LoVo (cell line): Measurements from ENCODE around the gene ATP6V0C.
"Not testable (repeated sequence)": the region's sequence is repeated elsewhere in the genome, so short reads cannot be mapped to it uniquely, and the experiment has no call there.

Source experiments
- DNase-seq: peaks from one replicate; pipeline ENCODE4 v3.0.0-alpha.2; 2016; ENCODE audit warnings: low spot score

ATP6V0C gene

DNA sequence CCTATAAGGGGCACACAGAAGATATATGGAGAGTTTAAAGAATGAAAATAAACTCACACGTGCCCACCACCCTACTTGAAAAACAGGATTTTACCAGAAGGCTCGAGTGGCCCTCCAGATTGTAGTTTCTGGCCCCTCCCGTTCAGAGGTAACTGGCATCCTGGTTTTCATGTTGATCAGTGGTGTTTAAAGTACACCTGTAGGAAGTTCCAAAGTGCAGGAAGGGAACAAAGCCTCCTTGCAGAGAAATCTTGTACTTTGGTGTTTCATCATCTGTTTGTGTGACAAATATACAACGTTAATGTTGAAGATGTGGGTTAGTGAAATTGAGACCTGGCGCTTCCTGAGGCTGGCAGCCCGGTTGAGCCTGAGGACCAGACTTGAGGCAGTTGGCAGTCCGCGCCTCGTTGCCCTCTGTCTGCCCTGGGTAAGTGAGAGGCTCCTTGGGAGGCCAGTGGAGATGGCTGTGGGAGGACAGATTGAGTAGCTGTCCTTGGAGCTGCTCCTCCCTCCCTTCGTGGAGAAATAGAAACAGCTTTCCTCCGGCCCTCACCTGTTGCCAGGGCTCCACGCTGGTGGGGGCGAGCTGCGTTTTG lies 36.6 kb downstream of the ATP6V0C start:
- not testable (repeated sequence) for DNase-seq

- DNase-seq, result not testable (repeated sequence)
These were observed 37.7 kb downstream of the ATP6V0C start for GRCh38 chr16:2551420-2551889.

DNA sequence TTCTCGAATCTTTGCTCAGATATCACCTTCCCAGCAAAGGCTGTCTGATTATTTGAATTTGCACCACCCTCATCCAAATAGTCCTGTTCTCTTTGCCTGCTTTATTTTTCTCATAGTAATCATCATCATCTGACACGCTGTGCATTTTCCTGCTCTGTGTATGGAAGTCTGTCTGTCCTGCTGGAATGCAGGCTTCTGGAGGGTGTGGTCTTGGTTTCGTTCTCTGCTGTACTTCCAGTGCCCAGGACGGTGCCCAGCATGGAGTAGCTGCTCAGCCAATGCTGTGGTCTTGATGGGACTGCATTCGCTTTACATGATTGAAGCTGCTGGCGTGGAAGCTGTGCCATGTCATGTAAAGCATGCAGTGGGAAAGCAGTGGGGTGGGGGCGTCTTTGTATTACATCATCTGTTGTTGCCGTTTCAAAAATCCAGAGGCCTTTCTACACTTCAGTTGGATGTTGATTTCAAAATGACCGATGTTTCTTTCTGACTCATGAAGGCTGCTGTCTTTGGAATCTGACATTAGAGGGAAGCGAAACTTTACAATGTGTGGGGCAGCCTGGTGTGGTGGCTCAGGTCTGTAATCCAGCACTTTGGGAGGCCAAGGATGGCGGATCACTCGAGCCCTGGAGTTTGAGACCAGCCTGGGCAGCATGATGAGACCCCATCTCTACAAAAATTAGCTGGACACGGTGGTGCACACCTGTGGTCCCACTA lies 41.1 kb downstream of the ATP6V0C start:
- not testable (repeated sequence) for DNase-seq

DNA sequence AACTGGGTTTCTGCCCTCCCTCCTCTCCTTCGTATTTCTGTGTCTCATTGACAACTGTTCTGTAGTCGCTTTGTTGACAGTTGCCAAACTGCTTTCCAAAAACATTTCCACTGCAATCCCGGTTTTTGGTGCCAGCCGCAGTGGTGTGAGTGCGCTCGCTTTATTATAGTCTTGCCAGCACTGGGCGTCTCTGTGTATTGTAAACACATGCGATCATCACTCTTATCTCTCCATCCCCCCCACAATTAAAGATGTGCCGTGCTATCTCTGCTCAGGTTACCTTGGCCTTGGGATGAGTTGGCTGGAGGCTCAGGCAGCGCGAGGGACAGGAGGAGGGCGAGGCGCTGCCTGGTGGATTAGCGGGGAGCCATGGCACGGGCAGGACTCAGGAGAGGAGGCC lies 43.4 kb downstream of the ATP6V0C start:
- DNase-seq, result not testable (repeated sequence)

- not testable (repeated sequence) for DNase-seq
These were observed 46.5 kb downstream of the ATP6V0C start for GRCh38 chr16:2560131-2560797.

- DNase-seq, result not testable (repeated sequence)
These were observed 47.0 kb downstream of the ATP6V0C start for GRCh38 chr16:2560798-2561133.

DNA sequence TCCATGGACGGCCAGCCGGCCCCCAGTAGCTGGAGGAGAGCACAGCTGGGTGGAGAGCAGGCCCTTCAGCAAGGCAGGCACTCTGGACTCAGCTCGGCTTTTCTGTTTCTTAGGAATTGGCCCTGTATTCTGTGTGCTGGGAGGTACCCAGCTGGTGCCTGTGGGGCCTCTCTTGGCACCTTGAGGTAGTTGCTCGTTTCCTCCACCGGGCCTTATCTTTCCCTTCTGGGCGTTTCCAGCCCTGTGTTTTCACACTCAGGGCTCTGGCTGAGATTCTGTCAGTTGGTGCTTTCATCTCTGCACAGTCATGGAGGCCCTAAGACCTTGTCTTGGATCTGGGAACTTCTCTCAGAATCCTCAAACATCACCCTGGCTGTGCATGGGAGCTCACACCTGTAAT lies 53.8 kb downstream of the ATP6V0C start:
- DNase-seq, result not testable (repeated sequence)

- DNase-seq, result not testable (repeated sequence)
These were observed 54.8 kb downstream of the ATP6V0C start for GRCh38 chr16:2568573-2568972.
